ENCODE data around the gene PTPA. TPM values are rescaled to one million over a fixed set of nuclear protein-coding genes. Genes with fewer than 3 reads are reported as not detected.

Gene PTPA
- total and polyA plus RNA-seq, 10 of the 15 experiments (the other 5 are each of a cell fraction or from before 2014, with no cell fraction given), result 1.6 to 111 (median 55.1) TPM

DNA sequence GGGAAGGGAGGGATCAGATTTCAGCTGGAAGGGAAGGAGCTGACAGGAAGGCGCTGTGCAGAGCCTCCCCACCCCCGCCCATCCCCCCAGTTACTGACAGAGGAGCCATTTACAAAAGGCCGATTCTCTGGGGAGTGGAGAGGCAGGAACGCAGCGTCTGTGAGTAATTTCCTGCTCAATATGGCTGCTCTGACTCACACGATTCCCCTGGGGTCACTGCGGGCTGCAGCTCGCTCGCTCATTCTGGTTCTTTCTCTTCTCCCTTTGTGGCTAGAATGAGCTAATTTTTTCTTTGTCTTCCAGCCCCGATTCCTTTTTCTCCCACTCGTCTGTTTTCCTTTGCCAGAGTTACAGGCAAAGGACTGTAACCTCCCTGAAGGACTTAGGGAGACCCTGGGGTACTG is 28.8 kb downstream of the PTPA start (continued):
- TF ChIP-seq, protein P1, sequence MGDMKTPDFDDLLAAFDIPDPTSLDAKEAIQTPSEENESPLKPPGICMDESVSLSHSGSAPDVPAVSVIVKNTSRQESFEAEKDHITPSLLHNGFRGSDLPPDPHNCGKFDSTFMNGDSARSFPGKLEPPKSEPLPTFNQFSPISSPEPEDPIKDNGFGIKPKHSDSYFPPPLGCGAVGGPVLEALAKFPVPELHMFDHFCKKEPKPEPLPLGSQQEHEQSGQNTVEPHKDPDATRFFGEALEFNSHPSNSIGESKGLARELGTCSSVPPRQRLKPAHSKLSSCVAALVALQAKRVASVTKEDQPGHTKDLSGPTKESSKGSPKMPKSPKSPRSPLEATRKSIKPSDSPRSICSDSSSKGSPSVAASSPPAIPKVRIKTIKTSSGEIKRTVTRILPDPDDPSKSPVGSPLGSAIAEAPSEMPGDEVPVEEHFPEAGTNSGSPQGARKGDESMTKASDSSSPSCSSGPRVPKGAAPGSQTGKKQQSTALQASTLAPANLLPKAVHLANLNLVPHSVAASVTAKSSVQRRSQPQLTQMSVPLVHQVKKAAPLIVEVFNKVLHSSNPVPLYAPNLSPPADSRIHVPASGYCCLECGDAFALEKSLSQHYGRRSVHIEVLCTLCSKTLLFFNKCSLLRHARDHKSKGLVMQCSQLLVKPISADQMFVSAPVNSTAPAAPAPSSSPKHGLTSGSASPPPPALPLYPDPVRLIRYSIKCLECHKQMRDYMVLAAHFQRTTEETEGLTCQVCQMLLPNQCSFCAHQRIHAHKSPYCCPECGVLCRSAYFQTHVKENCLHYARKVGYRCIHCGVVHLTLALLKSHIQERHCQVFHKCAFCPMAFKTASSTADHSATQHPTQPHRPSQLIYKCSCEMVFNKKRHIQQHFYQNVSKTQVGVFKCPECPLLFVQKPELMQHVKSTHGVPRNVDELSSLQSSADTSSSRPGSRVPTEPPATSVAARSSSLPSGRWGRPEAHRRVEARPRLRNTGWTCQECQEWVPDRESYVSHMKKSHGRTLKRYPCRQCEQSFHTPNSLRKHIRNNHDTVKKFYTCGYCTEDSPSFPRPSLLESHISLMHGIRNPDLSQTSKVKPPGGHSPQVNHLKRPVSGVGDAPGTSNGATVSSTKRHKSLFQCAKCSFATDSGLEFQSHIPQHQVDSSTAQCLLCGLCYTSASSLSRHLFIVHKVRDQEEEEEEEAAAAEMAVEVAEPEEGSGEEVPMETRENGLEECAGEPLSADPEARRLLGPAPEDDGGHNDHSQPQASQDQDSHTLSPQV (IDR thresholded peaks at IDR 0.05), result peak; percentile 65; the same call in 1 of the 2 replicates
- TF ChIP-seq ATF7 (IDR thresholded peaks at IDR 0.05; ENCODE audit: low read depth), result peak; percentile 97
- peak; percentile 93; the same call in 1 of the 2 replicates for TF ChIP-seq JUND (IDR thresholded peaks at IDR 0.05; ENCODE audit: low read depth, low read length)
- TF ChIP-seq BRCA1 (IDR thresholded peaks at IDR 0.05; ENCODE audit: low read depth, low read length), result no peak
- TF ChIP-seq HDGF (IDR thresholded peaks at IDR 0.05), result peak; percentile 33; the same call in 1 of the 2 replicates
- TF ChIP-seq STAT1 (conservative IDR thresholded peaks at IDR 0.05), result no peak
- TF ChIP-seq, protein P2, sequence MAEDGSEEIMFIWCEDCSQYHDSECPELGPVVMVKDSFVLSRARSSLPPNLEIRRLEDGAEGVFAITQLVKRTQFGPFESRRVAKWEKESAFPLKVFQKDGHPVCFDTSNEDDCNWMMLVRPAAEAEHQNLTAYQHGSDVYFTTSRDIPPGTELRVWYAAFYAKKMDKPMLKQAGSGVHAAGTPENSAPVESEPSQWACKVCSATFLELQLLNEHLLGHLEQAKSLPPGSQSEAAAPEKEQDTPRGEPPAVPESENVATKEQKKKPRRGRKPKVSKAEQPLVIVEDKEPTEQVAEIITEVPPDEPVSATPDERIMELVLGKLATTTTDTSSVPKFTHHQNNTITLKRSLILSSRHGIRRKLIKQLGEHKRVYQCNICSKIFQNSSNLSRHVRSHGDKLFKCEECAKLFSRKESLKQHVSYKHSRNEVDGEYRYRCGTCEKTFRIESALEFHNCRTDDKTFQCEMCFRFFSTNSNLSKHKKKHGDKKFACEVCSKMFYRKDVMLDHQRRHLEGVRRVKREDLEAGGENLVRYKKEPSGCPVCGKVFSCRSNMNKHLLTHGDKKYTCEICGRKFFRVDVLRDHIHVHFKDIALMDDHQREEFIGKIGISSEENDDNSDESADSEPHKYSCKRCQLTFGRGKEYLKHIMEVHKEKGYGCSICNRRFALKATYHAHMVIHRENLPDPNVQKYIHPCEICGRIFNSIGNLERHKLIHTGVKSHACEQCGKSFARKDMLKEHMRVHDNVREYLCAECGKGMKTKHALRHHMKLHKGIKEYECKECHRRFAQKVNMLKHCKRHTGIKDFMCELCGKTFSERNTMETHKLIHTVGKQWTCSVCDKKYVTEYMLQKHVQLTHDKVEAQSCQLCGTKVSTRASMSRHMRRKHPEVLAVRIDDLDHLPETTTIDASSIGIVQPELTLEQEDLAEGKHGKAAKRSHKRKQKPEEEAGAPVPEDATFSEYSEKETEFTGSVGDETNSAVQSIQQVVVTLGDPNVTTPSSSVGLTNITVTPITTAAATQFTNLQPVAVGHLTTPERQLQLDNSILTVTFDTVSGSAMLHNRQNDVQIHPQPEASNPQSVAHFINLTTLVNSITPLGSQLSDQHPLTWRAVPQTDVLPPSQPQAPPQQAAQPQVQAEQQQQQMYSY (CRISPR knock-in tag; IDR thresholded peaks at IDR 0.05), result no peak
- TF ChIP-seq STAT3 (IDR thresholded peaks at IDR 0.05; ENCODE audit: low read depth, low read length), result no peak
- peak; percentile 93 for TF ChIP-seq CHD2 (IDR thresholded peaks at IDR 0.05; ENCODE audit: borderline replicate concordance, low read depth, low read length)
- TF ChIP-seq BHLHE40 (IDR thresholded peaks at IDR 0.05; ENCODE audit: borderline replicate concordance in 1 of 2, low read depth in 2 of 2, low read length in 1 of 2), result peak; percentile 71 to 76
- TF ChIP-seq SMAD5 (IDR thresholded peaks at IDR 0.05; ENCODE audit: low read depth), result no peak
- TF ChIP-seq IKZF2 (IDR thresholded peaks at IDR 0.05), result peak; percentile 99
- TF ChIP-seq ZNF384 (IDR thresholded peaks at IDR 0.05; ENCODE audit: borderline replicate concordance, low read depth, low read length), result no peak; the same call in 1 of the 2 replicates
- no peak for TF ChIP-seq ZNF207 (IDR thresholded peaks at IDR 0.05; ENCODE audit: borderline replicate concordance)
- TF ChIP-seq, protein P3, sequence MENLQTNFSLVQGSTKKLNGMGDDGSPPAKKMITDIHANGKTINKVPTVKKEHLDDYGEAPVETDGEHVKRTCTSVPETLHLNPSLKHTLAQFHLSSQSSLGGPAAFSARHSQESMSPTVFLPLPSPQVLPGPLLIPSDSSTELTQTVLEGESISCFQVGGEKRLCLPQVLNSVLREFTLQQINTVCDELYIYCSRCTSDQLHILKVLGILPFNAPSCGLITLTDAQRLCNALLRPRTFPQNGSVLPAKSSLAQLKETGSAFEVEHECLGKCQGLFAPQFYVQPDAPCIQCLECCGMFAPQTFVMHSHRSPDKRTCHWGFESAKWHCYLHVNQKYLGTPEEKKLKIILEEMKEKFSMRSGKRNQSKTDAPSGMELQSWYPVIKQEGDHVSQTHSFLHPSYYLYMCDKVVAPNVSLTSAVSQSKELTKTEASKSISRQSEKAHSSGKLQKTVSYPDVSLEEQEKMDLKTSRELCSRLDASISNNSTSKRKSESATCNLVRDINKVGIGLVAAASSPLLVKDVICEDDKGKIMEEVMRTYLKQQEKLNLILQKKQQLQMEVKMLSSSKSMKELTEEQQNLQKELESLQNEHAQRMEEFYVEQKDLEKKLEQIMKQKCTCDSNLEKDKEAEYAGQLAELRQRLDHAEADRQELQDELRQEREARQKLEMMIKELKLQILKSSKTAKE (IDR thresholded peaks at IDR 0.05; ENCODE audit: low read depth, poor library complexity, severe bottlenecking), result peak; percentile 91
- peak; percentile 68; the same call in 1 of the 2 replicates for TF ChIP-seq MTA3 (IDR thresholded peaks at IDR 0.05; ENCODE audit: borderline replicate concordance, low read length)
- TF ChIP-seq EZH2 (IDR thresholded peaks at IDR 0.05; ENCODE audit: borderline replicate concordance, control insufficient read depth, low read depth, low read length), result no peak
- TF ChIP-seq, protein P4, sequence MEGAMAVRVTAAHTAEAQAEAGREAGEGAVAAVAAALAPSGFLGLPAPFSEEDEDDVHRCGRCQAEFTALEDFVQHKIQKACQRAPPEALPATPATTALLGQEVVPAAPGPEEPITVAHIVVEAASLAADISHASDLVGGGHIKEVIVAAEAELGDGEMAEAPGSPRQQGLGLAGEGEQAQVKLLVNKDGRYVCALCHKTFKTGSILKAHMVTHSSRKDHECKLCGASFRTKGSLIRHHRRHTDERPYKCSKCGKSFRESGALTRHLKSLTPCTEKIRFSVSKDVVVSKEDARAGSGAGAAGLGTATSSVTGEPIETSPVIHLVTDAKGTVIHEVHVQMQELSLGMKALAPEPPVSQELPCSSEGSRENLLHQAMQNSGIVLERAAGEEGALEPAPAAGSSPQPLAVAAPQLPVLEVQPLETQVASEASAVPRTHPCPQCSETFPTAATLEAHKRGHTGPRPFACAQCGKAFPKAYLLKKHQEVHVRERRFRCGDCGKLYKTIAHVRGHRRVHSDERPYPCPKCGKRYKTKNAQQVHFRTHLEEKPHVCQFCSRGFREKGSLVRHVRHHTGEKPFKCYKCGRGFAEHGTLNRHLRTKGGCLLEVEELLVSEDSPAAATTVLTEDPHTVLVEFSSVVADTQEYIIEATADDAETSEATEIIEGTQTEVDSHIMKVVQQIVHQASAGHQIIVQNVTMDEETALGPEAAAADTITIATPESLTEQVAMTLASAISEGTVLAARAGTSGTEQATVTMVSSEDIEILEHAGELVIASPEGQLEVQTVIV (IDR thresholded peaks at IDR 0.05; ENCODE audit: borderline replicate concordance, partially characterized antibody), result no peak
